HG03378 (cell line): ENCODE results near the gene PDE3A.

ENCODE experiments used
- ATAC-seq: cut with Tn5 transposase; IDR thresholded peaks from one replicate; pipeline ENCODE4 v1.9.1; 2021; ENCODE audit warnings: mild to moderate bottlenecking, moderate library complexity; ENCODE audit not compliant: unreplicated experiment

PDE3A gene

GRCh38 chr12:20420557-20420956 lies 52.2 kb downstream of the PDE3A start:
- ATAC-seq = no peak

GRCh38 chr12:20421421-20421820 lies 53.1 kb downstream of the PDE3A start:
- no peak for ATAC-seq

GRCh38 chr12:20423557-20423956 lies 55.2 kb downstream of the PDE3A start:
- no peak for ATAC-seq

- no peak for ATAC-seq
These were observed 56.5 kb downstream of the PDE3A start for GRCh38 chr12:20424841-20425240.

GRCh38 chr12:20426191-20426590 lies 57.9 kb downstream of the PDE3A start:
- ATAC-seq = no peak

GRCh38 chr12:20426957-20427356 lies 58.6 kb downstream of the PDE3A start:
- no peak for ATAC-seq

- no peak for ATAC-seq
These were observed 61.5 kb downstream of the PDE3A start for GRCh38 chr12:20429852-20430251.

- no peak for ATAC-seq
These were observed 64.0 kb downstream of the PDE3A start for GRCh38 chr12:20432290-20432689.

GRCh38 chr12:20434996-20435395 lies 66.7 kb downstream of the PDE3A start:
- ATAC-seq = no peak

GRCh38 chr12:20436316-20436715 lies 68.0 kb downstream of the PDE3A start:
- no peak for ATAC-seq

- no peak for ATAC-seq
These were observed 70.0 kb downstream of the PDE3A start for GRCh38 chr12:20438299-20438779.

GRCh38 chr12:20439626-20440025 lies 71.3 kb downstream of the PDE3A start:
- no peak for ATAC-seq

GRCh38 chr12:20440408-20440807 lies 72.1 kb downstream of the PDE3A start:
- no peak for ATAC-seq

GRCh38 chr12:20442322-20442721 lies 74.0 kb downstream of the PDE3A start:
- ATAC-seq = no peak

GRCh38 chr12:20443255-20443654 lies 74.9 kb downstream of the PDE3A start:
- ATAC-seq = no peak

GRCh38 chr12:20443792-20444191 lies 75.5 kb downstream of the PDE3A start:
- no peak for ATAC-seq

GRCh38 chr12:20444595-20445170 lies 76.3 kb downstream of the PDE3A start:
- ATAC-seq = no peak

GRCh38 chr12:20445687-20446086 lies 77.3 kb downstream of the PDE3A start:
- no peak for ATAC-seq

GRCh38 chr12:20446836-20447235 lies 78.5 kb downstream of the PDE3A start:
- ATAC-seq = no peak

- ATAC-seq = no peak
These were observed 80.4 kb downstream of the PDE3A start for GRCh38 chr12:20448781-20449180.

GRCh38 chr12:20450591-20451180 lies 82.3 kb downstream of the PDE3A start:
- no peak for ATAC-seq

GRCh38 chr12:20451761-20452160 lies 83.4 kb downstream of the PDE3A start:
- no peak for ATAC-seq

- no peak for ATAC-seq
These were observed 84.2 kb downstream of the PDE3A start for GRCh38 chr12:20452496-20453010.
